ENCODE data around the gene FREM2. TPM values are rescaled to one million over a fixed set of nuclear protein-coding genes. Genes with fewer than 3 reads are reported as not detected.
A peak's percentile ranks its signal among the peaks of the same experiment; 100 is the strongest.

The FREM2 gene
- total RNA-seq, 1 donor from 2014 or later, result not detected

- H3K4me3 ChIP-seq (ENCODE audit: low read depth, low read length), result no peak overlapping the region
- no peak for FAIRE-seq
- H3K27me3 ChIP-seq (ENCODE audit: control insufficient read depth, insufficient read depth, low read length), result no peaks in the 10 kb centered on the region
- no peak for TF ChIP-seq CTCF (IDR thresholded peaks at IDR 0.05; ENCODE audit: insufficient read depth, low read length, severe bottlenecking)
- no peaks in the 10 kb centered on the region for H3K36me3 ChIP-seq (ENCODE audit: control insufficient read depth, insufficient read depth, low read length)
- no peak for DNase-seq (ENCODE audit: low read depth)
These were observed 110.0 kb downstream of the FREM2 start for GRCh38 chr13:38796890-38797289.

GRCh38 chr13:38803531-38803930 is 116.7 kb downstream of the FREM2 start:
- Histone ChIP-seq H3K4me3 (ENCODE audit: low read depth, low read length) (no peak overlapping the region), H3K27me3 (ENCODE audit: control insufficient read depth, insufficient read depth, low read length) (no peaks in the 10 kb centered on the region), H3K36me3 (ENCODE audit: control insufficient read depth, insufficient read depth, low read length) (no peaks in the 10 kb centered on the region)
- DNase-seq (ENCODE audit: low read depth) (no peak), FAIRE-seq (no peak)
- no peak for TF ChIP-seq CTCF (IDR thresholded peaks at IDR 0.05; ENCODE audit: insufficient read depth, low read length, severe bottlenecking)

- no peaks in the 10 kb centered on the region for H3K27me3 ChIP-seq (ENCODE audit: control insufficient read depth, insufficient read depth, low read length)
These were observed 117.2 kb downstream of the FREM2 start for GRCh38 chr13:38804061-38804460.

GRCh38 chr13:38804536-38804935 is 117.7 kb downstream of the FREM2 start:
- Histone ChIP-seq H3K4me3 (ENCODE audit: low read depth, low read length) (no peak overlapping the region), H3K27me3 (ENCODE audit: control insufficient read depth, insufficient read depth, low read length) (no peaks in the 10 kb centered on the region), H3K36me3 (ENCODE audit: control insufficient read depth, insufficient read depth, low read length) (no peaks in the 10 kb centered on the region)
- no peak for TF ChIP-seq CTCF (IDR thresholded peaks at IDR 0.05; ENCODE audit: insufficient read depth, low read length, severe bottlenecking)
- FAIRE-seq (no peak), DNase-seq (ENCODE audit: low read depth) (peak; percentile 72)

More at GRCh38 chr13:38804061-38804460, 117.2 kb downstream of the FREM2 start:
- no peak for TF ChIP-seq CTCF (IDR thresholded peaks at IDR 0.05; ENCODE audit: insufficient read depth, low read length, severe bottlenecking)
- H3K36me3 ChIP-seq (ENCODE audit: control insufficient read depth, insufficient read depth, low read length), result no peaks in the 10 kb centered on the region
- DNase-seq (ENCODE audit: low read depth) (no peak), FAIRE-seq (no peak)
- H3K4me3 ChIP-seq (ENCODE audit: low read depth, low read length), result no peak overlapping the region

- DNase-seq (ENCODE audit: low read depth), result peak; percentile 71
- no peak overlapping the region for H3K4me3 ChIP-seq (ENCODE audit: low read depth, low read length)
- no peaks in the 10 kb centered on the region for H3K27me3 ChIP-seq (ENCODE audit: control insufficient read depth, insufficient read depth, low read length)
- no peaks in the 10 kb centered on the region for H3K36me3 ChIP-seq (ENCODE audit: control insufficient read depth, insufficient read depth, low read length)
- TF ChIP-seq CTCF (IDR thresholded peaks at IDR 0.05; ENCODE audit: insufficient read depth, low read length, severe bottlenecking), result no peak
- no peak for FAIRE-seq
These were observed 127.5 kb downstream of the FREM2 start for GRCh38 chr13:38814331-38814730.

- DNase-seq (ENCODE audit: low read depth) (no peak), FAIRE-seq (no peak)
- TF ChIP-seq CTCF (IDR thresholded peaks at IDR 0.05; ENCODE audit: insufficient read depth, low read length, severe bottlenecking), result no peak
- H3K4me3 ChIP-seq (ENCODE audit: low read depth, low read length), result no peak overlapping the region
- H3K27me3 ChIP-seq (ENCODE audit: control insufficient read depth, insufficient read depth, low read length), result no peaks in the 10 kb centered on the region
- no peaks in the 10 kb centered on the region for H3K36me3 ChIP-seq (ENCODE audit: control insufficient read depth, insufficient read depth, low read length)
These were observed 132.2 kb downstream of the FREM2 start for GRCh38 chr13:38819053-38819452.
